ENCODE measurements around the gene PACRG. TPM values are rescaled to one million over a fixed set of nuclear protein-coding genes. Genes with fewer than 3 reads are reported as not detected.

Gene PACRG
- total and polyA plus RNA-seq, 2 of the 13 experiments (the other 11 are each of a cell fraction or from before 2014, with no cell fraction given): 0.13 TPM; not detected in 1

GRCh38 chr6:163343609-163344008 lies 615.8 kb downstream of the PACRG start:
- in situ Hi-C loops (cut with HindIII; ENCODE audit: extremely low pct_ligation_motif_present, low pct_unique_long_range_greater_than_20kb): no loop called here
- ATAC-seq: no peak
- no peaks in the 10 kb centered on the region for H3K4me1 ChIP-seq (ENCODE audit: insufficient read depth, low read length)
- TF ChIP-seq ZNF747 (CRISPR knock-in tag; IDR thresholded peaks at IDR 0.05; ENCODE audit: borderline replicate concordance): no peak
- H3K9ac ChIP-seq (ENCODE audit: insufficient read depth, low read depth, low read length): no peak overlapping the region
- 68% methylated on average over 8 of the region's 8 CpGs for WGBS (ENCODE audit: low lambda C conversion rate)
- H3K36me3 ChIP-seq (replicated peaks in 1 of 2; ENCODE audit: control insufficient read depth in 1 of 2, insufficient read depth in 2 of 2, low read length in 2 of 2): no peaks in the 10 kb centered on the region
- no peak overlapping the region for H3K4me2 ChIP-seq (ENCODE audit: low read depth, low read length)
- BruUV-seq (replicated peaks): no TSS peak
- no peaks in the 10 kb centered on the region for H4K20me1 ChIP-seq (ENCODE audit: insufficient read depth, low read length)
- no peaks in the 10 kb centered on the region for H3K79me2 ChIP-seq (ENCODE audit: insufficient read depth, low read length)
- H3K27ac ChIP-seq (ENCODE audit: extremely low read length, insufficient read depth, low read length): no peak overlapping the region
- no peak overlapping the region for H3K4me3 ChIP-seq (replicated peaks in 1 of 3; ENCODE audit: insufficient read depth in 1 of 3, low read depth in 2 of 3, low read length in 3 of 3)
- FAIRE-seq: no peak
- POLR2A ChIA-PET: no interaction called here
- intact Hi-C loops (cut with micrococcal nuclease; ENCODE audit: unreplicated experiment): no loop called here
- H2AFZ ChIP-seq (ENCODE audit: low read length): no peak overlapping the region
- no peaks in the 10 kb centered on the region for H3K9me3 ChIP-seq (ENCODE audit: low read length)
- no peak for DNase-seq (ENCODE audit: low spot score)
- CTCF ChIA-PET (ENCODE audit: low intra/inter-chr PET ratio, low total read pairs): no interaction called here
- H3K27me3 ChIP-seq (ENCODE audit: control insufficient read depth in 1 of 2, insufficient read depth in 2 of 2, low read length in 2 of 2): peaks cover 0 to 33% of the 10 kb centered on the region in 2 experiments; a peak in 2 of 5 replicates

- ATAC-seq (no peak), DNase-seq (ENCODE audit: low spot score) (no peak), FAIRE-seq (no peak)
- Histone ChIP-seq H3K36me3 (replicated peaks in 1 of 2; ENCODE audit: control insufficient read depth in 1 of 2, insufficient read depth in 2 of 2, low read length in 2 of 2) (no peaks in the 10 kb centered on the region), H3K4me2 (ENCODE audit: low read depth, low read length) (no peak overlapping the region), H2AFZ (ENCODE audit: low read length) (no peak overlapping the region), H3K4me3 (replicated peaks in 1 of 3; ENCODE audit: insufficient read depth in 1 of 3, low read depth in 2 of 3, low read length in 3 of 3) (no peak overlapping the region), H3K9ac (ENCODE audit: insufficient read depth, low read depth, low read length) (no peak overlapping the region), H4K20me1 (ENCODE audit: insufficient read depth, low read length) (no peaks in the 10 kb centered on the region), H3K27me3 (ENCODE audit: control insufficient read depth in 1 of 2, insufficient read depth in 2 of 2, low read length in 2 of 2) (peaks cover 0 to 40% of the 10 kb centered on the region in 2 experiments; a peak in 2 of 5 replicates), H3K27ac (ENCODE audit: extremely low read length, insufficient read depth, low read length) (no peak overlapping the region), H3K9me3 (ENCODE audit: low read length) (no peaks in the 10 kb centered on the region), H3K79me2 (ENCODE audit: insufficient read depth, low read length) (no peaks in the 10 kb centered on the region), H3K4me1 (ENCODE audit: insufficient read depth, low read length) (no peaks in the 10 kb centered on the region)
- ChIA-PET POLR2A (no interaction called here), CTCF (ENCODE audit: low intra/inter-chr PET ratio, low total read pairs) (no interaction called here)
- WGBS (ENCODE audit: low lambda C conversion rate): 67% methylated on average over 8 of the region's 8 CpGs
- in situ Hi-C loops (cut with HindIII; ENCODE audit: extremely low pct_ligation_motif_present, low pct_unique_long_range_greater_than_20kb) (no loop called here), intact Hi-C loops (cut with micrococcal nuclease; ENCODE audit: unreplicated experiment) (no loop called here)
- TF ChIP-seq SIN3B (IDR thresholded peaks at IDR 0.05; ENCODE audit: low read length) (no peak), ZNF281 (CRISPR knock-in tag; IDR thresholded peaks at IDR 0.05; ENCODE audit: borderline replicate concordance) (no peak), NPAS2 (CRISPR knock-in tag; IDR thresholded peaks at IDR 0.05; ENCODE audit: borderline replicate concordance) (no peak), POLR2G (IDR thresholded peaks at IDR 0.05; ENCODE audit: low read depth, low read length) (no peak), RAD51 (IDR thresholded peaks at IDR 0.05; ENCODE audit: borderline replicate concordance) (no peak), ZFP82 (CRISPR knock-in tag; IDR thresholded peaks at IDR 0.05; ENCODE audit: borderline replicate concordance) (no peak), ZNF678 (CRISPR knock-in tag; IDR thresholded peaks at IDR 0.05) (no peak), SP140L (CRISPR knock-in tag; IDR thresholded peaks at IDR 0.05; ENCODE audit: borderline replicate concordance) (no peak), CCAR2 (optimal IDR thresholded peaks at IDR 0.05; ENCODE audit: low read depth, low read length) (no peak), KMT2B (CRISPR knock-in tag; IDR thresholded peaks at IDR 0.05) (no peak), ZBTB37 (CRISPR knock-in tag; IDR thresholded peaks at IDR 0.05) (no peak), ZNF335 (CRISPR knock-in tag; IDR thresholded peaks at IDR 0.05) (no peak), SIN3A (IDR thresholded peaks at IDR 0.05; ENCODE audit: borderline replicate concordance, low read depth, low read length) (no peak), FOXM1 (CRISPR knock-in tag; IDR thresholded peaks at IDR 0.05) (no peak)
- no TSS peak for BruUV-seq (replicated peaks)
Measured at GRCh38 chr6:163344411-163344810, 616.6 kb downstream of the PACRG start.
